Hair follicular keratinocyte (primary cell): ENCODE data around the gene CCDC197. TPM values are rescaled to one million over a fixed set of nuclear protein-coding genes. Genes with fewer than 3 reads are reported as not detected.

ENCODE experiments used
- total RNA-seq: library from RNA; depleted of rRNA; stranded (reverse); fragments of >200 nt; gene quantifications from 2 replicates; pipeline ENCODE4 v1.2.3, GENCODE V29; 2015

Gene CCDC197
- not detected in 2 replicates for total RNA-seq

GRCh38 chr14:93997082-93997481, at the start of gene CCDC197:
Gene CCDC197 (plus strand): TSS chr14:93997301. CDS start chr14:93998132, 831 bp downstream.

GRCh38 chr14:93976477-93977057, 20.5 kb upstream of the CCDC197 start, which contains the start of gene ASB2:
Gene ASB2 (minus strand): TSS chr14:93976570. CDS start chr14:93964539, 12,031 bp downstream.

GRCh38 chr14:94026173-94026888, 29.2 kb downstream of the CCDC197 start, which contains the start of gene OTUB2:
Gene OTUB2 (plus strand): TSS chr14:94026340. CDS start chr14:94026538, 198 bp downstream.

Other genes with a start within 250 kb of the CCDC197 start
- not detected in 2 replicates for gene PRIMA1, start 208.8 kb upstream of the CCDC197 start, total RNA-seq
- gene FAM181A, start 70.0 kb upstream of the CCDC197 start, total RNA-seq = 0.80 TPM in 1 of 2 replicates, not detected in the other
- not detected in 2 replicates for gene ASB2, start 20.7 kb upstream of the CCDC197 start, total RNA-seq
- 2.4 and 3.5 TPM in 2 replicates for gene OTUB2, start 29.0 kb downstream of the CCDC197 start, total RNA-seq
- gene DDX24, start 83.9 kb downstream of the CCDC197 start, total RNA-seq = 77.4 and 117 TPM in 2 replicates
- 10.9 and 19.2 TPM in 2 replicates for gene IFI27L1, start 84.0 kb downstream of the CCDC197 start, total RNA-seq
- 0.95 and 4.0 TPM in 2 replicates for gene IFI27, start 113.4 kb downstream of the CCDC197 start, total RNA-seq
- 104 and 298 TPM in 2 replicates for gene IFI27L2, start 132.3 kb downstream of the CCDC197 start, total RNA-seq
- 12.5 and 17.3 TPM in 2 replicates for gene PPP4R4, start 177.0 kb downstream of the CCDC197 start, total RNA-seq